Caco-2 (cell line): ENCODE results near the gene PARVG. TPM values are rescaled to one million over a fixed set of nuclear protein-coding genes. Genes with fewer than 3 reads are reported as not detected.

ENCODE experiments used
- BruUV-seq: library from RNA; stranded (reverse); fragments of 400-500 nt; replicated peaks from 2 replicates; lab custom pipeline; 2021; lab: Mats Ljungman, UMichigan
- CTCF ChIA-PET: fragments of 300-600 bp; sonication (Branson Sonifier 250); formaldehyde crosslinking; loops from one replicate; lab custom pipeline; 2022; ENCODE audit warnings: antibody characterized with exemption; lab: Charles Lee
- POLR2A ChIA-PET: fragments of 300-600 bp; sonication (Branson Sonifier 250); formaldehyde crosslinking; loops from one replicate; lab custom pipeline; 2022; ENCODE audit warnings: antibody characterized with exemption; lab: Charles Lee
- DNase-seq, 2 experiments: peaks; one replicate each; pipeline versions ENCODE4 v3.0.0 to v3.0.0-alpha.2; 2020 to 2022
- H3K27me3 ChIP-seq: replicated peaks from 2 replicates; pipeline ENCODE4 v1.6.0; 2011; ENCODE audit warnings: low read length; ENCODE audit not compliant: control insufficient read depth, insufficient read depth
- H3K36me3 ChIP-seq: 2 replicates; pipeline ENCODE4 v1.5.1; 2011; ENCODE audit warnings: low read length; ENCODE audit not compliant: control insufficient read depth, insufficient read depth
- H3K4me1 ChIP-seq: fragments of 250-450 bp; sonication (Bioruptor Pico); 2 replicates; pipeline ENCODE4 v1.5.1; 2020; ENCODE audit warnings: mild to moderate bottlenecking
- H3K4me3 ChIP-seq: 2 replicates; pipeline ENCODE4 v1.5.1; 2011; ENCODE audit warnings: low read depth, mild to moderate bottlenecking, control low read depth, low read length
- H3K9me3 ChIP-seq: fragments of 250-450 bp; sonication (Bioruptor Pico); 2 replicates; pipeline ENCODE4 v1.5.1; 2020; ENCODE audit warnings: mild to moderate bottlenecking, moderate library complexity
- H3K27ac Mint-ChIP-seq: one replicate; pipeline ENCODE4 v1.8.0; 2022; ENCODE audit warnings: mixed read lengths; ENCODE audit not compliant: unreplicated experiment
- H3K27me3 Mint-ChIP-seq: one replicate; pipeline ENCODE4 v1.8.0; 2022; ENCODE audit warnings: mixed read lengths; ENCODE audit not compliant: insufficient read depth, unreplicated experiment
- H3K36me3 Mint-ChIP-seq: one replicate; pipeline ENCODE4 v1.8.0; 2022; ENCODE audit warnings: mild to moderate bottlenecking, mixed read lengths; ENCODE audit not compliant: insufficient read depth, unreplicated experiment
- H3K4me1 Mint-ChIP-seq: one replicate; pipeline ENCODE4 v1.8.0; 2022; ENCODE audit warnings: low read depth, mixed read lengths; ENCODE audit not compliant: unreplicated experiment
- H3K4me3 Mint-ChIP-seq: one replicate; pipeline ENCODE4 v1.8.0; 2022; ENCODE audit warnings: mild to moderate bottlenecking, moderate library complexity, mixed read lengths; ENCODE audit not compliant: unreplicated experiment
- H3K9me3 Mint-ChIP-seq: one replicate; pipeline ENCODE4 v1.8.0; 2022; ENCODE audit warnings: mixed read lengths; ENCODE audit not compliant: unreplicated experiment
- CTCF ChIP-seq, 2 experiments: fragments of 200-600 bp in 1 of 2; IDR thresholded peaks; 1 replicate in 1 of 2; 2 replicates in 1 of 2; pipeline versions ENCODE4 v1.5.1 to v1.8.0; 2011 to 2022; ENCODE audit warnings: antibody characterized with exemption in 1 of 2, control low read depth in 1 of 2, inconsistent platforms in 1 of 2, low read depth in 1 of 2, low read length in 1 of 2, mild to moderate bottlenecking in 1 of 2, moderate library complexity in 1 of 2; ENCODE audit not compliant: insufficient read depth in 1 of 2, severe bottlenecking in 1 of 2, unreplicated experiment in 1 of 2
- intact Hi-C: fragments of 100-400 bp; cut with micrococcal nuclease; formaldehyde crosslinking; loops from one replicate; pipeline ENCODE4 v1.10.0; 2022; ENCODE audit not compliant: unreplicated experiment
- total RNA-seq: library from RNA; stranded (reverse); gene quantifications from 2 replicates; pipeline ENCODE4 v1.2.3, GENCODE V29; 2022

Gene PARVG
- total RNA-seq, 1 experiment from 2014 or later = not detected

- CTCF ChIA-PET = no interaction called here
- no peaks in the 10 kb centered on the region; the same call in 1 of the 2 replicates for H3K27me3 ChIP-seq
- no peak for TF ChIP-seq CTCF (IDR thresholded peaks at IDR 0.05; ENCODE audit: insufficient read depth in 1 of 2, low read depth in 1 of 2, low read length in 1 of 2, severe bottlenecking in 1 of 2, unreplicated experiment in 1 of 2)
- no peaks in the 10 kb centered on the region for H3K9me3 ChIP-seq
- POLR2A ChIA-PET = no interaction called here
- Mint-ChIP-seq H3K9me3 (no peaks in the 10 kb centered on the region), H3K36me3 (no peaks in the 10 kb centered on the region), H3K4me3 (no peak overlapping the region), H3K27ac (no peak overlapping the region), H3K27me3 (peaks cover 16% of the 10 kb centered on the region), H3K4me1 (no peaks in the 10 kb centered on the region)
- no TSS peak for BruUV-seq
- intact Hi-C loops = no loop called here
- no peak for DNase-seq
- no peaks in the 10 kb centered on the region for H3K36me3 ChIP-seq
- H3K4me3 ChIP-seq = no peak overlapping the region
- H3K4me1 ChIP-seq = no peaks in the 10 kb centered on the region
Observed at GRCh38 chr22:44203203-44203602, 22.5 kb downstream of the PARVG start.

GRCh38 chr22:44204739-44205515, 24.2 kb downstream of the PARVG start:
- ChIA-PET CTCF (no interaction called here), POLR2A (no interaction called here)
- no peak overlapping the region for H3K27ac Mint-ChIP-seq
- BruUV-seq = no TSS peak
- TF ChIP-seq CTCF (IDR thresholded peaks at IDR 0.05; ENCODE audit: insufficient read depth in 1 of 2, low read depth in 1 of 2, low read length in 1 of 2, severe bottlenecking in 1 of 2, unreplicated experiment in 1 of 2) = no peak
- peaks cover 16% of the 10 kb centered on the region for H3K27me3 Mint-ChIP-seq
- no peaks in the 10 kb centered on the region for H3K4me1 Mint-ChIP-seq
- Histone ChIP-seq H3K4me1 (no peaks in the 10 kb centered on the region), H3K9me3 (no peaks in the 10 kb centered on the region), H3K27me3 (no peaks in the 10 kb centered on the region; the same call in 1 of the 2 replicates), H3K4me3 (no peak overlapping the region), H3K36me3 (no peaks in the 10 kb centered on the region)
- H3K9me3 Mint-ChIP-seq = peaks cover 12% of the 10 kb centered on the region
- intact Hi-C loops = no loop called here
- H3K4me3 Mint-ChIP-seq = no peak overlapping the region
- DNase-seq = peak in 1 of 2 experiments; percentile 26
- no peaks in the 10 kb centered on the region for H3K36me3 Mint-ChIP-seq

- H3K9me3 ChIP-seq = no peaks in the 10 kb centered on the region
- no peaks in the 10 kb centered on the region for H3K36me3 Mint-ChIP-seq
- ChIA-PET POLR2A (no interaction called here), CTCF (no interaction called here)
- no peak overlapping the region for H3K27ac Mint-ChIP-seq
- no peaks in the 10 kb centered on the region for H3K36me3 ChIP-seq
- peaks cover 14% of the 10 kb centered on the region for H3K9me3 Mint-ChIP-seq
- no peaks in the 10 kb centered on the region for H3K4me1 ChIP-seq
- no peak overlapping the region for H3K4me3 ChIP-seq
- DNase-seq = peak in 1 of 2 experiments; percentile 19
- H3K4me3 Mint-ChIP-seq = no peak overlapping the region
- no peak for TF ChIP-seq CTCF (IDR thresholded peaks at IDR 0.05; ENCODE audit: insufficient read depth in 1 of 2, low read depth in 1 of 2, low read length in 1 of 2, severe bottlenecking in 1 of 2, unreplicated experiment in 1 of 2)
- BruUV-seq = no TSS peak
- no peaks in the 10 kb centered on the region for H3K4me1 Mint-ChIP-seq
- H3K27me3 ChIP-seq = no peaks in the 10 kb centered on the region; the same call in 1 of the 2 replicates
- intact Hi-C loops = no loop called here
- peaks cover 19% of the 10 kb centered on the region for H3K27me3 Mint-ChIP-seq
Observed at GRCh38 chr22:44205516-44206329, 25.0 kb downstream of the PARVG start.
